Islet of Langerhans (tissue), 1 donor: ENCODE results near the gene CDC45.

Source experiments
- FAIRE-seq: peaks from one replicate; lab custom pipeline; 2011; peaks lifted over from hg19 to GRCh38; lab: Jason Lieb, UNC

CDC45 gene

DNA sequence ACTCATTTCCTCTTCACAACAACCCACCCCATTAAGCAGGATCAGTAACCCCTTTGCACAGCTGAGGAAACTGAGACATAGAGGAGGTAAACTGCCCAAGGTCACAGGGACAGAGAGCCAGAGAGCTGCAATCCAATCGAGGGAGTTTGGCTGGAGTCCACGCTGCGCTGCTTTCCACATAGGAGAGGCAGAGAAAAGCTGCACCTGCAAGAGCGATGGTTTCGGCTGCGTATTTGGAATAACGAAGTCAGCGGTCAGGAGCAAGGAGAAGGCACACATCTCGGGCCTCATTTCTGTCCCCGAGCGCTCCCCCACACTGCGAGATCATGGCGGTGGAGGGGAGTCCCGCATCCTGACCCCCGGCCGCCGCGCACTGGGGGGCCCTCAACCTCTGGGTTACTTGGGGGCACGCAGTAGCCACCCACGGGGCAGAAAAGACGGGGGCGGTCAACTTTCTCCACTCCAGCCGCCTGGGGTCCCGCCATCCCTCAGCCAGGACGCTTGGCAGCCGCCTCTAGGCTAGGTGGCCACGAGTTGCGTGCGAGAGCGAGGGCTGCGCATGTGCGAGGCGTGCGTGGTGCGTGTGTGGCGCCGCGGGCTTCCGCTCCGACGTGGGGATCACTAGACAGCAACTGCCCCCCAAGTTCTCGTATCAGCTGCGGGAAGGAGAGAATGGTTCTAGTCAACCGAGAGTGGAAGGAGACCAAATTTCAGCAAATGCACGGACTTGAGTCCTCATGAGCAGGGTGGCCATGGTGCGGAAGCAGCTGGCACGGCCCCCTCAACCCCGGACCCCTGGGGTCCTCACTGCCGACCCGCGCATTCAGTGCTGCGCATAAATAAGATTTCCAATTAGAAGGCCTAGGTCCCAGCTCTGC, 86.8 kb downstream of the CDC45 start:
- no peak for FAIRE-seq

DNA sequence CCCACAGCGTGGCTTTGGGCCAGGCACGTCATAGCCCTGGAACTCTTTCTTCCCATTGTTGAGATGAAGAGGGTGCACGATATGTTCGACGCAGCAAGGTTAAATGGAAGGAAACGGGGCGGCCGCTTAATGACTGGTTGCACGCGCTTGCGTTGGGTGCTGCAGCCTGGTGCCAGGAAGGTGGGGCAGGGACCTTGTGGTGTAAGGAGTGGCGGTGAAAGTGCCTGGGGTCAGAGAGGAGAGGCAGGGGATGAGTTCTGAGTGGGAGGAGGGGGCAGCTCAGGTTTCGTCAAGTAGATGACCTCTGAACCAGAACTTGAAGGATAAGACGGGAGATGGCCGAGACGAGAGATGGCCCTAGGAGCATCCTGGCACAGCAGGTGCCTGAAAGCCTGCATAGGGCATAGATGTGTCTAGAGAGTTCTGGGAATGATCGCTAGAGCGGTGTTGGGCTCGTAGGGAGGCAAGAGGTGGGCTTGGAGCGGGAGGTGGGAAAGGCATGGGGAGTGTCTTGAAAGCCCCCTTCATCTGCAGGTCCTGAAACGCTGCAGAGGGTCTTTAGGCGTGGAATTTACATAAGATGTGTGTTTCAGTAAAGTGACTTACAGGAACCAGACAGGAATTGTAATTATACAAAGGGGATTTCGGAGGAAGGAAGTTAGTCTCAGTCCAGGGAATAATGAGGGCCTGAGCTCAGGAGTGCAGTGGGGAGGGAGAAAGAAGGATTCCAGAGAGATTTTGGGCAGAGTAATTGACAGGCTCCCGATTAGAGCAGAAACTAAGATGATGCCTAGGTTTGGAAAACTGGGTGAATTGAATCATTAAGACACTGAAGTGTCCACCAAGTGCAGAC, 87.7 kb downstream of the CDC45 start:
- no peak for FAIRE-seq

DNA sequence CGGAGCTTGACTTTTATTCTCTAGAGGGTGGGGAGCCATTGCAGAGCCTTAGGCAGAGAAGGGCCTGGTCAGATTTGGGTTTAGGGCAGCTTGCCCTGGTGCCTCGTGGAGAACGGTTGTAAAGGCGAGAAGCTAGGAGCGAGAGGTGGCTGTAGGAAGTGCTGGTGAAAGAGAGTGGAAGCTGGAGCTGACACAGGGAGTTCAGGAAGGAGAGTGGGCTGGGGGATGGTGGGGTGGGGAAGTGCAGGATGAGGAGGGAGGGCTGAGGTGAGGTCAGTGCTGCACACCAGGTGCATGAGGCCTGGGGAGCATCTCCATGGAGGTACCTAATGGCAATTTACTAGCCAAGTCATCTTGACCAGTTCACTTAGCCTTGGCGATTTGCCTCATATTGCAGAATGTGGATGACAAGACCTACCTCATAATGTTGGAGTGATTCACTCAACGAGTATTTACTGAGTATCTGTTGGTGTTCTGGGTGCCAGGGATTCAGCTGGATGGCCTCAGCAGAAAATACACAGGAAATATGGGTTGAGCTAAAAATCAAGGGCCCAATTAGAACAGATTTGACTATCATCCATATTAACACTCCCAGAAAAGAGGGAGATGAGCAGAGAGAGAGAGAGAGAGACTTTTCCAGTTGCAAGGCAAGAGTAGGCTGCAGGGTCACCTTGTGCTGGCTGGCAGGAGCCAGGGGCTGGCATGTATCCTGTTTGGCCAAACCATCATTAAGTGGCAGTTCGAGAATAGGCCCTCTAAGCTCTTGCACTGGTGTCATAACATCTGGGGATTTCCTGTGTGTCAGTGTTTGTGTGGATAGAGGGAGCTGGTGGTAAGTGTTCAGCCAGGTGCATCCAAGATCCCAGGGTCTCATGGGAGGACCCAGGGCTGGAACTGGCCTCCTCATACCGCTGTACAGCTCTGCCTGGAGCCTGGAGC, 88.9 kb downstream of the CDC45 start:
- no peak for FAIRE-seq

DNA sequence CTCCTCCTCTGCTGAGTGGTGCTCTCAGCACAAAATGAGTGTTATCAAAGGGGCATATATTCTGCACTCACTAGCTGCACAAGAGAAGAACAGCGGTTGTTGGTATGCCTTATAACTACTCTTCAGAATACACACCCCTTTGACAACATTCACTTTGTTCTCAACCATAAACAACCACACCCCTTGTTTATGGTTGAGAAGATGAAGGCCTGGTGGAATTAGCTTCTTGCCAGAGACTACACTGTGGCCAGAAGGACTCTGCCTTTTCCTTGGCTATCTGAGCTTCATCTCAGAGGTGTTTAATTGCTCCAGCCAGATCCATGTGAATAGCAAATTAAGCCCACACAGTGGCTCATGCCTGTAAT, 89.5 kb downstream of the CDC45 start:
- no peak for FAIRE-seq

DNA sequence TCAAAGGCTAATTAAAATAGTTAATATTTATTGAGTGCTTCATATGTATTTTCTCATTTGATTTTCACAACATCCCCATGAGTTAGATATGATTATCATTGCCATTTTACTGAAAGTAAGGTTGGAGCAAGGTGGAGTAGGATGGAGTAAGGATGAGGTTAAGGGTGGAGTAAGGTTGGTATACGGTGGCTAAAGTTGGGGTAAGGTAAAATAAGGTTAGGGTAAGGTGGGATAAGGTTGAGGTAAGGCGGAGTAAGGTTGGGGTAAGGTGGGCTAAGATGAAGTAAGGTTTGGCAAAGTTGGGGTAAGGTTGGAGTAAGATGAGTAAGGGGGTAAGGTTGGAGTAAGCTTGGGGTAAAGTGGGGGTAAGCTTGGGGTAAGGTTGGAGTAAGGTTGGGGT, 90.3 kb downstream of the CDC45 start:
- no peak for FAIRE-seq
